ENCODE results near the gene RGL4.

Gene RGL4

DNA sequence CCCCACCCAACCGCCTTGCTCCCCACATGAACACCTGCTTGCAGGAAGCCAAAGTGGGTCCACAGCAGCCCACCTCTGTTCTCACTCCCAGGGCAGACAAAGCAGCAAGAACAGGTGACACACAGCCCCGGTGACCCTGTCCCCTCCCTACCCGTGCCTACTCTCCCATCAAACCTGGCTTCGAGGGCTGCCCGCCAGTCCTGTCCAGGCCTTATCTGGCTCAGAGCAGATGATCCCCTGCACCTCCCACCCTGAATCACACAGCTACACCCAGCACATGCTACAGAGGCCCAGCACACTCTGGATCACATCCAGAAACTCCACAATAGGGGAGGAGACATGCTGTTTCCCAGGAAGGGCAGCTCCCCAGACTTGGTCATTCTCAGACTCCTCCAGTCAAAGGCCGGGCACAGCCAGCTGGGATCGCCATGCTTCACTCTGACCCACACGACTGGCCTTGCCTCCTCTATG, 6.2 kb upstream of the RGL4 start:
- H3K4me1 Mint-ChIP-seq, result peaks cover 18% of the 10 kb centered on the region
- TF ChIP-seq, protein P1, sequence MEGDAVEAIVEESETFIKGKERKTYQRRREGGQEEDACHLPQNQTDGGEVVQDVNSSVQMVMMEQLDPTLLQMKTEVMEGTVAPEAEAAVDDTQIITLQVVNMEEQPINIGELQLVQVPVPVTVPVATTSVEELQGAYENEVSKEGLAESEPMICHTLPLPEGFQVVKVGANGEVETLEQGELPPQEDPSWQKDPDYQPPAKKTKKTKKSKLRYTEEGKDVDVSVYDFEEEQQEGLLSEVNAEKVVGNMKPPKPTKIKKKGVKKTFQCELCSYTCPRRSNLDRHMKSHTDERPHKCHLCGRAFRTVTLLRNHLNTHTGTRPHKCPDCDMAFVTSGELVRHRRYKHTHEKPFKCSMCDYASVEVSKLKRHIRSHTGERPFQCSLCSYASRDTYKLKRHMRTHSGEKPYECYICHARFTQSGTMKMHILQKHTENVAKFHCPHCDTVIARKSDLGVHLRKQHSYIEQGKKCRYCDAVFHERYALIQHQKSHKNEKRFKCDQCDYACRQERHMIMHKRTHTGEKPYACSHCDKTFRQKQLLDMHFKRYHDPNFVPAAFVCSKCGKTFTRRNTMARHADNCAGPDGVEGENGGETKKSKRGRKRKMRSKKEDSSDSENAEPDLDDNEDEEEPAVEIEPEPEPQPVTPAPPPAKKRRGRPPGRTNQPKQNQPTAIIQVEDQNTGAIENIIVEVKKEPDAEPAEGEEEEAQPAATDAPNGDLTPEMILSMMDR (IDR thresholded peaks at IDR 0.05), result no peak
- DNase-seq, result no peak
- H3K27me3 Mint-ChIP-seq (ENCODE audit: low read depth, poor library complexity), result no peaks in the 10 kb centered on the region
- H3K9me3 Mint-ChIP-seq, result no peaks in the 10 kb centered on the region
- H3K27ac Mint-ChIP-seq, result peak overlapping the region; percentile 32
- no peak overlapping the region for H3K4me3 Mint-ChIP-seq
- peaks cover 29% of the 10 kb centered on the region for H3K36me3 Mint-ChIP-seq (ENCODE audit: low read depth)

DNA sequence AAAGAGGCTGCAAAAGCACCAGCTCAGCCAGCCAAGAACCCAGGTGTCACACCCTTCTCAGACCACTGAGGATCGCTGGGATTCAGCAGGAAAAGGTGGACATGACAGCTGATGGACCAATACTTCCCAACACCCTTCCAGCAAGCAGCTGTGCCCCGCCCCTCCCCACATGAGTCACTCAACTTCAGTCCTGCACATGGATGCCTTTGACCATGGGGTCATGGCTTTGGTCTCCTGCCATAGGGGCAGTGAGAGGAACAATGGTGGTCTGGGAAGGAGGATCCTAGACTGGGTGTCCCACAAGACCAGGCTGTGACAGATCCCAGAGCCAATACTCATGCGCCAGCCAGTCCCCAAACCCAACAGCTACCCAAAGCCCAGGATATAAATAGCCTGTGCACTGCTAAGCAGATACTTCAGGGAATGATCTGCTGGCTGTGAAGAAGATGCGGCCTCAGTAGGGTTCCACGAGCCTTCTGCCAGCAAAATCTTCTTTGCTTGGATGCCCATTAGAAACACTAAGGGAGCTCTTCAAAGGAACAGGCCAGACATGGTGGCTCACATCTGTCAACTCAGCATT, 5.5 kb upstream of the RGL4 start:
- H3K27me3 Mint-ChIP-seq (ENCODE audit: low read depth, poor library complexity), result no peaks in the 10 kb centered on the region
- no peaks in the 10 kb centered on the region for H3K9me3 Mint-ChIP-seq
- TF ChIP-seq, protein P1 (IDR thresholded peaks at IDR 0.05), result no peak
- H3K4me1 Mint-ChIP-seq, result peaks cover 18% of the 10 kb centered on the region
- peaks cover 30% of the 10 kb centered on the region for H3K36me3 Mint-ChIP-seq (ENCODE audit: low read depth)
- H3K27ac Mint-ChIP-seq, result no peak overlapping the region
- no peak overlapping the region for H3K4me3 Mint-ChIP-seq
- DNase-seq, result no peak

DNA sequence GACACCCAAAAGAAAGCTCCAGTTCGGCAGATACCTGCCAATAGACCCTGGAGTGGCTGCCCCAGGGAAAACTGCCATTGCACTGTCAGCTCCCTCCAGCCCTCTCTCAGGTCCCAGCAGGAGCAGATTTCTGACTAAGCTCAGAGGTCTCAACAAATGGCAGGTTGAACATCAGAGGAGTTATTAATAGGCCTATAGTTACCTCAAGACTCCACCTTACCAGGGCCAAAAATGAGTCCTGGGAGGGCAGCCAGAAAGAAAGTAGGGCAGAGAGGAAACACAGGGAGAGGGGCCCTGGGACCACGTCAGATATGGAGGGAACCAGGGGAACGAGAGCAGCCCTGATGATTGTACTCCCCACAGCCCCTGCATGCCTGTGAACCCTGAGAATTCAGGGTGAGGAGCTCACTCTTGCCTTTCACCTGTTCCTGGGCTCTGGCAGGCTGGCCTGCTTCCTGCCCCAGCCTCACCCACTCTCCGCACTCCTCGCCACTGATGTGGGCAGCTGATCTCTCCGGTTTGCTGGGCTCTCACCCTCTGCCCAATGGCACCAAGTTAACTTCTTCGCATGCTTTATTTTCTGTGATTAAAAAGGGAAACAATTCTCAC, 4.3 kb upstream of the RGL4 start:
- peaks cover 35% of the 10 kb centered on the region for H3K36me3 Mint-ChIP-seq (ENCODE audit: low read depth)
- no peak overlapping the region for H3K4me3 Mint-ChIP-seq

DNA sequence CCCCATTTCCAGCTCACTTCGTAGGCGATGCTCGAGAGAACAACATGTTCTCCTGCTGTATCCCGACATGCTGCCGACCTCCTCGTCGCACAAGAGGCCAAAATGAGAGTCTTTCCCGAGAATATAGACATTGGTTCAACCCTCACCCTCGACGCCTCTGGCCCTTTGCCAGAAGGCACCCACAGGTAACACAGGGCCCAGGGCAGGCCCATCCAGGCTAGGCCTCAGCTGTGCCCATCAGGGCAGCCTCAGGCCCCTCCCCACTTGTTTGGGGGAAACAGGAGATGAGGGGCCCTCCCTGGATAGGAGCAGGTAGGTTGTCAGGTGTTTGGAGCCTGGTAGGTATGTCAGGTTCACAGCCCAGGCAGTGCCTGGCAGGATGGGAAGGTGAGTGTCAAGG, 2.7 kb upstream of the RGL4 start:
- peaks cover 6% of the 10 kb centered on the region for H3K4me1 Mint-ChIP-seq
- TF ChIP-seq, protein P1 (IDR thresholded peaks at IDR 0.05), result no peak
- no peak for DNase-seq
- H3K27me3 Mint-ChIP-seq (ENCODE audit: low read depth, poor library complexity), result no peaks in the 10 kb centered on the region
- no peaks in the 10 kb centered on the region for H3K9me3 Mint-ChIP-seq
- no peak overlapping the region for H3K4me3 Mint-ChIP-seq
- peaks cover 27% of the 10 kb centered on the region for H3K36me3 Mint-ChIP-seq (ENCODE audit: low read depth)
- H3K27ac Mint-ChIP-seq, result no peak overlapping the region

More for the DNA sequence above, 4.3 kb upstream of the RGL4 start:
- Mint-ChIP-seq H3K9me3 (no peaks in the 10 kb centered on the region), H3K4me1 (peaks cover 18% of the 10 kb centered on the region), H3K27ac (peak overlapping the region; percentile 84), H3K27me3 (ENCODE audit: low read depth, poor library complexity) (no peaks in the 10 kb centered on the region)
- TF ChIP-seq, protein P1 (IDR thresholded peaks at IDR 0.05), result no peak
- DNase-seq, result no peak

DNA sequence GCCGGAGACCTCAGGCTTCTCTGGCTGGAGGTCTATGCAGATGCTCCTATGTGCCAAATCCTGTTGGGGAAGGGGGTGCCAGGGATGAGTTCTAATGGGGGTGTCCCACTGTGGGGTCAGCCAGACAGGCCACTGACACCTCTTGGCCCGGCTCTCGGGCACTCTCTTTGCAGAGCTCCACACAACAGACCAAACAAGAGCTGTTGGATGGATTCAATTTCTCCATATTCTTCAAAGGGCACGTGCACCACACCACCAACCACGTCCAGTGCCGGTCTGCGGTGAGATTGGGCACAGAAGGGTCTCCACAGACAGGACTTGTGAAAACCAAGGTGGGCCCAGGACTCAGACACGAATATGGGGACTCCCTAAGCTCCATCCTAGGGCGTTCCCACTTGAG, 2.2 kb upstream of the RGL4 start:
- peaks cover 23% of the 10 kb centered on the region for H3K36me3 Mint-ChIP-seq (ENCODE audit: low read depth)
- DNase-seq, result no peak
- H3K27ac Mint-ChIP-seq, result no peak overlapping the region
- no peaks in the 10 kb centered on the region for H3K27me3 Mint-ChIP-seq (ENCODE audit: low read depth, poor library complexity)
- H3K4me1 Mint-ChIP-seq, result peaks cover 2% of the 10 kb centered on the region
- TF ChIP-seq, protein P1 (IDR thresholded peaks at IDR 0.05), result no peak
- no peaks in the 10 kb centered on the region for H3K9me3 Mint-ChIP-seq
- H3K4me3 Mint-ChIP-seq, result no peak overlapping the region

DNA sequence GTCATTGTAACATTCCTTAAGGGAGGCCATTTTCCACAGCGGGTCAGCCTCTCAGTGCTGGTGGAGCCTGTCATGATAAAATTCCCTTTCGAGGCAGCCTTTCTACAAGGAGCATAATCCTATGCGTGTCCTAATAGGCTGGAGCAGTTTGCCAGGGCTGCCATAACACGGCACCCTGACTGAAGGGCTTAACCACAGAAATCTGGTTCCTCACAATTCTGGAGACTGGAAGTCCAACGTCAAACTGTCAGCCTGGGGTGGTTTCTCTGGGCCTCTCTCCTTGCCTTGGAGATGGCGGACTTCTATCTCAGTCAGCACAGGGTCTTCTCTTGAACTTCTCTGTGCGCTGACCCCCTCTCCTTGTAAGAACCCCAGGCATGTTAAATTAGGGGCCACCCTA, 1.4 kb upstream of the RGL4 start:
- no peaks in the 10 kb centered on the region for H3K27me3 Mint-ChIP-seq (ENCODE audit: low read depth, poor library complexity)
- H3K4me1 Mint-ChIP-seq, result no peaks in the 10 kb centered on the region
- H3K36me3 Mint-ChIP-seq (ENCODE audit: low read depth), result peaks cover 28% of the 10 kb centered on the region
- TF ChIP-seq, protein P1 (IDR thresholded peaks at IDR 0.05), result no peak
- H3K27ac Mint-ChIP-seq, result peak overlapping the region; percentile 82
- H3K4me3 Mint-ChIP-seq, result no peak overlapping the region
- no peak for DNase-seq
- no peaks in the 10 kb centered on the region for H3K9me3 Mint-ChIP-seq
